A549 (cell line): Measurements from ENCODE around the gene GLYAT.

Source experiments
- BHLHE40 ChIP-seq: IDR thresholded peaks from 2 replicates; pipeline ENCODE4 v1.6.1; 2012; ENCODE audit warnings: low read depth, low read length, inconsistent platforms
- CTCF ChIP-seq: fragments of >200 bp; sonication (Bioruptor Twin); formaldehyde crosslinking; IDR thresholded peaks from 3 replicates; pipeline ENCODE4 v1.5.1; 2016
- EHMT2 ChIP-seq: fragments of 200-600 bp; sonication (generic); IDR thresholded peaks from 2 replicates; pipeline ENCODE4 v1.6.1; 2016; ENCODE audit warnings: antibody characterized with exemption, low read depth, mild to moderate bottlenecking, moderate library complexity
- HOXA7 ChIP-seq: fragments of 250-450 bp; sonication (Bioruptor Pico); IDR thresholded peaks from 2 replicates; pipeline ENCODE4 v1.5.0; 2020; ENCODE audit warnings: mild to moderate bottlenecking, moderate library complexity
- JUN ChIP-seq, 2 experiments: fragments of >200 bp; sonication (Bioruptor Twin); formaldehyde crosslinking; IDR thresholded peaks; 2 replicates in 1 of 2; 3 replicates in 1 of 2; pipeline ENCODE4 v1.6.1; 2016 to 2017
- MAZ ChIP-seq: fragments of 150-350 bp; IDR thresholded peaks from 2 replicates; pipeline ENCODE4 v1.6.1; 2014; ENCODE audit warnings: antibody characterized with exemption, low read depth, low read length, borderline replicate concordance
- MYC ChIP-seq: IDR thresholded peaks from 2 replicates; pipeline ENCODE4 v1.6.1; 2012; ENCODE audit warnings: mild to moderate bottlenecking, inconsistent platforms, low read length, improper control_type of control experiment, borderline replicate concordance
- POLR2A ChIP-seq: IDR thresholded peaks from 2 replicates; pipeline ENCODE4 v1.6.1; 2012; ENCODE audit warnings: mild to moderate bottlenecking, low read length
- RAD21 ChIP-seq, 2 experiments: fragments of >200 bp in 1 of 2; sonication (Bioruptor Twin) in 1 of 2; formaldehyde crosslinking in 1 of 2; IDR thresholded peaks in 1 of 2; conservative IDR thresholded peaks in 1 of 2; 2 replicates in 1 of 2; 3 replicates in 1 of 2; pipeline ENCODE4 v1.6.1; 2012 to 2018; ENCODE audit warnings: inconsistent platforms in 1 of 2
- RCOR1 ChIP-seq: fragments of 150-350 bp; IDR thresholded peaks from 2 replicates; pipeline ENCODE4 v1.6.1; 2014; ENCODE audit warnings: antibody characterized with exemption, low read length, low read depth
- REST ChIP-seq: fragments of 200-600 bp; sonication (generic); IDR thresholded peaks from 2 replicates; pipeline ENCODE4 v1.6.1; 2016; ENCODE audit warnings: antibody characterized with exemption, mild to moderate bottlenecking, moderate library complexity
- SREBF2 ChIP-seq: fragments of 450-650 bp; IDR thresholded peaks from 2 replicates; pipeline ENCODE4 v1.6.1; 2014; ENCODE audit warnings: mild to moderate bottlenecking, moderate library complexity

- TF ChIP-seq MYC (no peak), CTCF (no peak), RAD21 (conservative IDR thresholded peaks at IDR 0.05 in 1 of 2, IDR thresholded peaks at IDR 0.05 in 1 of 2) (no peak), RCOR1 (no peak), JUN (IDR thresholded peaks at IDR 0.05) (no peak), SREBF2 (no peak), BHLHE40 (no peak), HOXA7 (no peak), POLR2A (no peak), REST (no peak), MAZ (no peak), EHMT2 (no peak)
These were observed 48.8 kb upstream of the GLYAT start for GRCh38 chr11:58780578-58780977.
